GM23338 (cell line): ENCODE results near the gene MAOA. TPM values are rescaled to one million over a fixed set of nuclear protein-coding genes. Genes with fewer than 3 reads are reported as not detected.

Experiments used
- ATAC-seq: fragments of 200-7000 bp; cut with Tn5 transposase; 3 replicates; pipeline ENCODE4 v1.9.1; 2020
- DNase-seq: peaks from one replicate; pipeline ENCODE4 v3.0.0-alpha.2; 2015; ENCODE audit warnings: low spot score
- H2AFZ ChIP-seq: fragments of 200-600 bp; sonication (generic); 2 replicates; pipeline ENCODE4 v1.8.0; 2016; ENCODE audit warnings: antibody characterized with exemption, mild to moderate bottlenecking, moderate library complexity
- H3F3A ChIP-seq: fragments of 200-600 bp; sonication (generic); replicated peaks from 2 replicates; pipeline ENCODE4 v1.8.0; 2017; ENCODE audit warnings: antibody characterized with exemption, mixed run types, low read depth
- H3K27ac ChIP-seq: fragments of 200-600 bp; sonication (generic); 2 replicates; pipeline ENCODE4 v1.6.1; 2016; ENCODE audit warnings: low read depth
- H3K27me3 ChIP-seq: fragments of 200-600 bp; sonication (generic); 2 replicates; pipeline ENCODE4 v1.8.0; 2016; ENCODE audit warnings: mild to moderate bottlenecking, mixed run types, moderate library complexity; ENCODE audit not compliant: insufficient read depth
- H3K36me3 ChIP-seq: fragments of 200-600 bp; sonication (generic); 2 replicates; pipeline ENCODE4 v1.8.0; 2016; ENCODE audit warnings: mild to moderate bottlenecking; ENCODE audit not compliant: insufficient read depth
- H3K4me1 ChIP-seq: fragments of 200-600 bp; sonication (generic); 2 replicates; pipeline ENCODE4 v1.8.0; 2016; ENCODE audit warnings: mild to moderate bottlenecking, moderate library complexity; ENCODE audit not compliant: insufficient read depth
- H3K4me2 ChIP-seq: fragments of 200-600 bp; sonication (generic); 2 replicates; pipeline ENCODE4 v1.7.1; 2017; ENCODE audit warnings: mixed run types
- H3K4me3 ChIP-seq: fragments of 200-600 bp; sonication (generic); 2 replicates; pipeline ENCODE4 v1.6.1; 2016; ENCODE audit warnings: mixed run types
- H3K79me2 ChIP-seq: fragments of 200-600 bp; sonication (generic); replicated peaks from 2 replicates; pipeline ENCODE4 v1.8.0; 2017; ENCODE audit warnings: mild to moderate bottlenecking; ENCODE audit not compliant: insufficient read depth
- H3K9me2 ChIP-seq: fragments of 200-600 bp; sonication (generic); 2 replicates; pipeline ENCODE4 v1.8.0; 2017; ENCODE audit not compliant: insufficient read depth
- H4K20me1 ChIP-seq: fragments of 200-600 bp; sonication (generic); replicated peaks from 2 replicates; pipeline ENCODE4 v1.8.0; 2017; ENCODE audit warnings: mild to moderate bottlenecking; ENCODE audit not compliant: insufficient read depth
- H3K27ac Mint-ChIP-seq: 2 replicates; pipeline ENCODE4 v1.8.0; 2020; ENCODE audit warnings: inconsistent platforms, mild to moderate bottlenecking, moderate library complexity, mixed read lengths
- H3K27me3 Mint-ChIP-seq: 3 replicates; pipeline ENCODE4 v1.8.0; 2022; ENCODE audit warnings: low read depth, mild to moderate bottlenecking, moderate library complexity, mixed read lengths, inconsistent platforms; ENCODE audit not compliant: insufficient read depth, poor library complexity
- H3K36me3 Mint-ChIP-seq: 3 replicates; pipeline ENCODE4 v1.8.0; 2021; ENCODE audit warnings: low read depth, mild to moderate bottlenecking, inconsistent platforms, moderate library complexity, mixed read lengths
- H3K4me1 Mint-ChIP-seq: 3 replicates; pipeline ENCODE4 v1.8.0; 2020; ENCODE audit warnings: mild to moderate bottlenecking, inconsistent platforms, mixed read lengths
- H3K4me3 Mint-ChIP-seq: 3 replicates; pipeline ENCODE4 v1.8.0; 2021; ENCODE audit warnings: moderate library complexity, mild to moderate bottlenecking, inconsistent platforms, mixed read lengths
- H3K9me3 Mint-ChIP-seq: 3 replicates; pipeline ENCODE4 v1.8.0; 2020; ENCODE audit warnings: moderate library complexity, mild to moderate bottlenecking, inconsistent platforms, mixed read lengths
- CREB1 ChIP-seq: fragments of 250-450 bp; sonication (Bioruptor Pico); IDR thresholded peaks from 2 replicates; pipeline ENCODE4 v1.5.0; 2020; ENCODE audit warnings: low read depth, mild to moderate bottlenecking, moderate library complexity
- EZH2 ChIP-seq: fragments of 200-600 bp; sonication (generic); IDR thresholded peaks from one replicate; pipeline ENCODE4 v1.8.0; 2017; ENCODE audit warnings: antibody characterized with exemption, mild to moderate bottlenecking, low read depth; ENCODE audit not compliant: unreplicated experiment
- EZH2phosphoT487 ChIP-seq: fragments of 200-600 bp; sonication (generic); IDR thresholded peaks from one replicate; pipeline ENCODE4 v1.8.1; 2018; ENCODE audit warnings: antibody characterized with exemption; ENCODE audit not compliant: unreplicated experiment
- JUNB ChIP-seq: IDR thresholded peaks from one replicate; pipeline ENCODE4 v1.6.1; 2016; ENCODE audit warnings: antibody characterized with exemption; ENCODE audit not compliant: unreplicated experiment
- NANOG ChIP-seq: IDR thresholded peaks from 2 replicates; pipeline ENCODE4 v1.6.1; 2016; ENCODE audit warnings: antibody characterized with exemption, borderline replicate concordance
- POLR2AphosphoS5 ChIP-seq: IDR thresholded peaks from 2 replicates; pipeline ENCODE4 v1.6.1; 2016; ENCODE audit warnings: antibody characterized with exemption, low read depth
- STAT1 ChIP-seq: IDR thresholded peaks from one replicate; pipeline ENCODE4 v1.6.1; 2016; ENCODE audit warnings: antibody characterized with exemption; ENCODE audit not compliant: unreplicated experiment
- ZNF114 ChIP-seq: fragments of 250-450 bp; sonication (Bioruptor Pico); IDR thresholded peaks from 2 replicates; pipeline ENCODE4 v1.5.0; 2020; ENCODE audit warnings: mild to moderate bottlenecking, moderate library complexity
- ZNF331 ChIP-seq: fragments of 250-450 bp; sonication (Bioruptor Pico); IDR thresholded peaks from 2 replicates; pipeline ENCODE4 v1.5.0; 2020; ENCODE audit warnings: low read depth, mild to moderate bottlenecking, moderate library complexity
- ZNF462 ChIP-seq: fragments of 250-450 bp; sonication (Bioruptor Pico); IDR thresholded peaks from 2 replicates; pipeline ENCODE4 v1.5.0; 2020; ENCODE audit warnings: mild to moderate bottlenecking, moderate library complexity
- polyA plus RNA-seq: library from polyadenylated mRNA; unstranded; fragments of >200 nt; fragmentation: Nextera tagmentation; extraction: Ambion mirVana; gene quantifications from 2 replicates; pipeline ENCODE4 v1.2.1, GENCODE V29; 2016
- total RNA-seq: library from RNA; depleted of rRNA; stranded (reverse); fragments of >200 nt; shearing (Covaris generic); gene quantifications from 2 replicates; pipeline ENCODE4 v1.2.3, GENCODE V29; 2014
- TF ChIP-seq, protein P1 (sequence below): IDR thresholded peaks from 2 replicates; pipeline ENCODE4 v1.6.1; 2016; ENCODE audit warnings: antibody characterized with exemption
- TF ChIP-seq, protein P2 (sequence below): IDR thresholded peaks from one replicate; pipeline ENCODE4 v1.6.1; 2018; ENCODE audit warnings: antibody characterized with exemption; ENCODE audit not compliant: unreplicated experiment
- TF ChIP-seq, protein P3 (sequence below), 2 experiments: fragments of 200-600 bp in 1 of 2; sonication (generic) in 1 of 2; conservative IDR thresholded peaks; 2 replicates each; pipeline versions ENCODE4 v1.5.1 to v1.6.1; 2016 to 2017; ENCODE audit warnings: antibody characterized with exemption in 2 of 2, low read depth in 2 of 2, mild to moderate bottlenecking in 2 of 2, moderate library complexity in 1 of 2

Gene MAOA
- total and polyA plus RNA-seq, 2 experiments from 2014 or later: 3.2 to 5.2 TPM

DNA sequence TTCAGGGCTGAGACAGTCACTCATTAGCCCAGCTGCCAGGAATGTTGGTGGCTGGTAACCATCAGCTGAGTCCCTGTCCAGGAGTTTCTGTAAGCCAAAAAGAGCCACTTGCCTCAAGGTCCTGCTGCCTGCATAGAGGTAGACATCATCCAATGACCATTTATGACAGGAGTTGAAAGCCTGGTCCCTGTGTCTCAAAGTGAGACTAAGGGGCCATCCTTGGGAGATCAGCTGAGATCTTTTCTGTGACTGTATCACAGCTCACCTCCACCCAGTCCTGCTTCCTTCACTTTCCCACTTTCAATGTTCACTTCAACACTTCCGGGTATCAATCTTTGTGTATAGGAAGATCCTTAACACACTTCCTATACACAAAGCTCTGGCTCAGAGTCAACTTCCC, 28.4 kb upstream of the MAOA start:
- Histone ChIP-seq H3K27me3 (peaks cover 5% of the 10 kb centered on the region; the same call in 1 of the 2 replicates), H4K20me1 (no peaks in the 10 kb centered on the region), H3K36me3 (no peaks in the 10 kb centered on the region), H3K4me1 (peaks cover 4% of the 10 kb centered on the region), H3K9me2 (no peaks in the 10 kb centered on the region), H2AFZ (no peak overlapping the region), H3K27ac (no peak overlapping the region), H3K4me2 (no peak overlapping the region), H3F3A (no peaks in the 10 kb centered on the region), H3K79me2 (no peaks in the 10 kb centered on the region), H3K4me3 (no peak overlapping the region)
- Mint-ChIP-seq H3K36me3 (no peaks in the 10 kb centered on the region), H3K4me3 (no peak overlapping the region), H3K9me3 (peaks cover 4% of the 10 kb centered on the region; the same call in 2 of the 3 replicates), H3K27me3 (no peaks in the 10 kb centered on the region), H3K4me1 (peaks cover 11% of the 10 kb centered on the region), H3K27ac (no peak overlapping the region)
- no peak for DNase-seq
- no peak for ATAC-seq
- TF ChIP-seq, protein P1, sequence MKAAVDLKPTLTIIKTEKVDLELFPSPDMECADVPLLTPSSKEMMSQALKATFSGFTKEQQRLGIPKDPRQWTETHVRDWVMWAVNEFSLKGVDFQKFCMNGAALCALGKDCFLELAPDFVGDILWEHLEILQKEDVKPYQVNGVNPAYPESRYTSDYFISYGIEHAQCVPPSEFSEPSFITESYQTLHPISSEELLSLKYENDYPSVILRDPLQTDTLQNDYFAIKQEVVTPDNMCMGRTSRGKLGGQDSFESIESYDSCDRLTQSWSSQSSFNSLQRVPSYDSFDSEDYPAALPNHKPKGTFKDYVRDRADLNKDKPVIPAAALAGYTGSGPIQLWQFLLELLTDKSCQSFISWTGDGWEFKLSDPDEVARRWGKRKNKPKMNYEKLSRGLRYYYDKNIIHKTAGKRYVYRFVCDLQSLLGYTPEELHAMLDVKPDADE: no peak
- no peak for TF ChIP-seq NANOG
- TF ChIP-seq POLR2AphosphoS5: no peak
- no peak for TF ChIP-seq CREB1
- TF ChIP-seq, protein P2, sequence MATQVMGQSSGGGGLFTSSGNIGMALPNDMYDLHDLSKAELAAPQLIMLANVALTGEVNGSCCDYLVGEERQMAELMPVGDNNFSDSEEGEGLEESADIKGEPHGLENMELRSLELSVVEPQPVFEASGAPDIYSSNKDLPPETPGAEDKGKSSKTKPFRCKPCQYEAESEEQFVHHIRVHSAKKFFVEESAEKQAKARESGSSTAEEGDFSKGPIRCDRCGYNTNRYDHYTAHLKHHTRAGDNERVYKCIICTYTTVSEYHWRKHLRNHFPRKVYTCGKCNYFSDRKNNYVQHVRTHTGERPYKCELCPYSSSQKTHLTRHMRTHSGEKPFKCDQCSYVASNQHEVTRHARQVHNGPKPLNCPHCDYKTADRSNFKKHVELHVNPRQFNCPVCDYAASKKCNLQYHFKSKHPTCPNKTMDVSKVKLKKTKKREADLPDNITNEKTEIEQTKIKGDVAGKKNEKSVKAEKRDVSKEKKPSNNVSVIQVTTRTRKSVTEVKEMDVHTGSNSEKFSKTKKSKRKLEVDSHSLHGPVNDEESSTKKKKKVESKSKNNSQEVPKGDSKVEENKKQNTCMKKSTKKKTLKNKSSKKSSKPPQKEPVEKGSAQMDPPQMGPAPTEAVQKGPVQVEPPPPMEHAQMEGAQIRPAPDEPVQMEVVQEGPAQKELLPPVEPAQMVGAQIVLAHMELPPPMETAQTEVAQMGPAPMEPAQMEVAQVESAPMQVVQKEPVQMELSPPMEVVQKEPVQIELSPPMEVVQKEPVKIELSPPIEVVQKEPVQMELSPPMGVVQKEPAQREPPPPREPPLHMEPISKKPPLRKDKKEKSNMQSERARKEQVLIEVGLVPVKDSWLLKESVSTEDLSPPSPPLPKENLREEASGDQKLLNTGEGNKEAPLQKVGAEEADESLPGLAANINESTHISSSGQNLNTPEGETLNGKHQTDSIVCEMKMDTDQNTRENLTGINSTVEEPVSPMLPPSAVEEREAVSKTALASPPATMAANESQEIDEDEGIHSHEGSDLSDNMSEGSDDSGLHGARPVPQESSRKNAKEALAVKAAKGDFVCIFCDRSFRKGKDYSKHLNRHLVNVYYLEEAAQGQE: no peak
- TF ChIP-seq, protein P3, sequence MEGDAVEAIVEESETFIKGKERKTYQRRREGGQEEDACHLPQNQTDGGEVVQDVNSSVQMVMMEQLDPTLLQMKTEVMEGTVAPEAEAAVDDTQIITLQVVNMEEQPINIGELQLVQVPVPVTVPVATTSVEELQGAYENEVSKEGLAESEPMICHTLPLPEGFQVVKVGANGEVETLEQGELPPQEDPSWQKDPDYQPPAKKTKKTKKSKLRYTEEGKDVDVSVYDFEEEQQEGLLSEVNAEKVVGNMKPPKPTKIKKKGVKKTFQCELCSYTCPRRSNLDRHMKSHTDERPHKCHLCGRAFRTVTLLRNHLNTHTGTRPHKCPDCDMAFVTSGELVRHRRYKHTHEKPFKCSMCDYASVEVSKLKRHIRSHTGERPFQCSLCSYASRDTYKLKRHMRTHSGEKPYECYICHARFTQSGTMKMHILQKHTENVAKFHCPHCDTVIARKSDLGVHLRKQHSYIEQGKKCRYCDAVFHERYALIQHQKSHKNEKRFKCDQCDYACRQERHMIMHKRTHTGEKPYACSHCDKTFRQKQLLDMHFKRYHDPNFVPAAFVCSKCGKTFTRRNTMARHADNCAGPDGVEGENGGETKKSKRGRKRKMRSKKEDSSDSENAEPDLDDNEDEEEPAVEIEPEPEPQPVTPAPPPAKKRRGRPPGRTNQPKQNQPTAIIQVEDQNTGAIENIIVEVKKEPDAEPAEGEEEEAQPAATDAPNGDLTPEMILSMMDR (conservative IDR thresholded peaks at IDR 0.05; ENCODE audit: low read depth in 2 of 2): no peak
- TF ChIP-seq ZNF462: no peak
- no peak for TF ChIP-seq EZH2phosphoT487
- TF ChIP-seq STAT1: no peak
- no peak for TF ChIP-seq JUNB
- no peak for TF ChIP-seq ZNF114 (CRISPR knock-in tag)
- TF ChIP-seq EZH2: no peak
- TF ChIP-seq ZNF331 (CRISPR knock-in tag): no peak
